Testis (tissue), 3 donors: ENCODE data around the gene CENPU. TPM values are rescaled to one million over a fixed set of nuclear protein-coding genes. Genes with fewer than 3 reads are reported as not detected.

ENCODE experiments used
- DNase-seq: peaks from one replicate; pipeline ENCODE4 v3.0.0-alpha.2; 2019
- H3K27ac ChIP-seq, 2 donors: fragments of 200-600 bp; sonication (generic); one replicate each; pipeline ENCODE4 v1.5.1; 2019
- H3K27me3 ChIP-seq: fragments of 200-600 bp; sonication (generic); one replicate; pipeline ENCODE4 v1.5.1; 2019
- H3K36me3 ChIP-seq: fragments of 200-600 bp; sonication (generic); one replicate; pipeline ENCODE4 v1.5.1; 2017; ENCODE audit warnings: low read depth; ENCODE audit errors: missing control alignments
- H3K4me1 ChIP-seq: fragments of 200-600 bp; sonication (generic); one replicate; pipeline ENCODE4 v1.5.1; 2019
- H3K4me3 ChIP-seq, 2 donors: fragments of 200-600 bp; sonication (generic); one replicate each; pipeline ENCODE4 v1.5.1; 2017 to 2019
- H3K9me3 ChIP-seq: fragments of 200-600 bp; sonication (generic); one replicate; pipeline ENCODE4 v1.5.1; 2017
- CTCF ChIP-seq, 3 experiments: fragments of 450-650 bp in 2 of 3; fragments of 200-600 bp in 1 of 3; sonication (generic) in 1 of 3; IDR thresholded peaks; one replicate each; pipeline ENCODE4 v1.5.1; 2016 to 2019; ENCODE audit warnings: antibody characterized with exemption in 3 of 3, mild to moderate bottlenecking in 2 of 3, moderate library complexity in 1 of 3
- POLR2A ChIP-seq: fragments of 450-650 bp; IDR thresholded peaks from one replicate; pipeline ENCODE4 v1.6.1; 2017; ENCODE audit warnings: antibody characterized with exemption, mild to moderate bottlenecking, moderate library complexity
- WGBS, 2 donors: methylation state at CpG; one replicate each; pipeline ENCODE4 v1.1.5; 2018; 5-methylcytosine and 5-hydroxymethylcytosine counted together
- intact Hi-C: fragments of 100-400 bp; cut with DNase I; formaldehyde crosslinking; loops from one replicate; pipeline ENCODE4 v1.15.1; 2023; ENCODE audit warnings: low total_unique reads
- polyA plus RNA-seq: library from polyadenylated mRNA; stranded (reverse); fragments of 350-450 nt; fragmentation: Illumina TruSeq; extraction: RNeasy Lipid Tissue Mini Kit (QIAGEN cat#74804); gene quantifications from one replicate; pipeline ENCODE4 v1.2.3, GENCODE V29; 2014; ENCODE audit warnings: low read depth, low replicate concordance; ENCODE audit not compliant: insufficient read depth
- total RNA-seq, 2 donors: library from RNA; depleted of rRNA; stranded (reverse); fragments of >200 nt; gene quantifications; one replicate each; pipeline ENCODE4 v1.2.3, GENCODE V29; 2016

The CENPU gene
- total and polyA plus RNA-seq, 3 donors from 2014 or later, result 57.2 to 132 (median 117) TPM

GRCh38 chr4:184768296-184768695 is 34.4 kb upstream of the CENPU start:
- intact Hi-C loops, result no loop called here
- Histone ChIP-seq H3K27ac (no peak overlapping the region), H3K4me1 (no peaks in the 10 kb centered on the region), H3K9me3 (no peaks in the 10 kb centered on the region), H3K4me3 (no peak overlapping the region), H3K27me3 (no peaks in the 10 kb centered on the region), H3K36me3 (no peaks in the 10 kb centered on the region)
- no peak for DNase-seq
- 87 to 98% methylated on average over 5 of the region's 5 CpGs for WGBS, 2 donors
- TF ChIP-seq CTCF (IDR thresholded peaks at IDR 0.05) (no peak), POLR2A (no peak)

GRCh38 chr4:184766446-184766845 is 32.5 kb upstream of the CENPU start:
- H3K36me3 ChIP-seq, result no peaks in the 10 kb centered on the region
- 90 to 96% methylated on average over 9 of the region's 9 CpGs for WGBS, 2 donors
- DNase-seq, result no peak
- intact Hi-C loops, result no loop called here
- H3K27me3 ChIP-seq, result no peaks in the 10 kb centered on the region
- TF ChIP-seq CTCF (IDR thresholded peaks at IDR 0.05) (no peak), POLR2A (no peak)
- H3K4me1 ChIP-seq, result peaks cover 2% of the 10 kb centered on the region
- H3K4me3 ChIP-seq, result no peak overlapping the region
- H3K9me3 ChIP-seq, result no peaks in the 10 kb centered on the region
- no peak overlapping the region for H3K27ac ChIP-seq

GRCh38 chr4:184765473-184766340 is 31.8 kb upstream of the CENPU start:
- peaks cover 2% of the 10 kb centered on the region for H3K4me1 ChIP-seq
- TF ChIP-seq CTCF (IDR thresholded peaks at IDR 0.05), result no peak
- no peak for TF ChIP-seq POLR2A
- WGBS, 2 donors, result 85 to 86% methylated on average over 15 to 21 of the region's 21 CpGs
- no peaks in the 10 kb centered on the region for H3K36me3 ChIP-seq
- peak; percentile 51 for DNase-seq
- no peaks in the 10 kb centered on the region for H3K27me3 ChIP-seq
- no peak overlapping the region for H3K4me3 ChIP-seq
- no peak overlapping the region for H3K27ac ChIP-seq
- intact Hi-C loops, result no loop called here
- H3K9me3 ChIP-seq, result no peaks in the 10 kb centered on the region

GRCh38 chr4:184764601-184765000 is 30.7 kb upstream of the CENPU start:
- H3K4me3 ChIP-seq, result no peak overlapping the region
- intact Hi-C loops, result no loop called here
- WGBS, 2 donors, result 95 to 100% methylated on average over 4 of the region's 4 CpGs
- no peaks in the 10 kb centered on the region for H3K36me3 ChIP-seq
- H3K27ac ChIP-seq, result no peak overlapping the region
- H3K4me1 ChIP-seq, result peaks cover 2% of the 10 kb centered on the region
- DNase-seq, result no peak
- H3K9me3 ChIP-seq, result no peaks in the 10 kb centered on the region
- H3K27me3 ChIP-seq, result no peaks in the 10 kb centered on the region
- no peak for TF ChIP-seq CTCF (IDR thresholded peaks at IDR 0.05)
- TF ChIP-seq POLR2A, result no peak
